OCI-LY7 (cell line): ENCODE measurements around the gene WIZ. TPM values are rescaled to one million over a fixed set of nuclear protein-coding genes. Genes with fewer than 3 reads are reported as not detected.

Experiments
- BruUV-seq: library from RNA; stranded (reverse); fragments of 400-500 nt; replicated peaks from 2 replicates; lab custom pipeline; 2021; lab: Mats Ljungman, UMichigan
- CTCF ChIA-PET: fragments of 300-600 bp; sonication (Branson Sonifier 250); formaldehyde crosslinking; loops from one replicate; lab custom pipeline; 2022; ENCODE audit warnings: antibody characterized with exemption; ENCODE audit not compliant: unreplicated experiment; lab: Charles Lee
- POLR2A ChIA-PET: fragments of 300-600 bp; sonication (Branson Sonifier 250); formaldehyde crosslinking; loops from one replicate; lab custom pipeline; 2022; ENCODE audit warnings: antibody characterized with exemption; lab: Charles Lee
- DNase-seq: peaks from one replicate; pipeline ENCODE4 v3.0.0-alpha.2; 2015; ENCODE audit warnings: low spot score
- H2AFZ ChIP-seq: fragments of 200-600 bp; sonication (generic), shearing (Covaris generic); 2 replicates; pipeline ENCODE4 v1.6.1; 2014; ENCODE audit warnings: mild to moderate bottlenecking, antibody characterized with exemption, low read length, moderate library complexity
- H3K27ac ChIP-seq: fragments of 200-600 bp; sonication (generic); 2 replicates; pipeline ENCODE4 v1.5.1; 2014; ENCODE audit warnings: mixed run types, low read depth, mild to moderate bottlenecking, moderate library complexity, low read length, inconsistent platforms; ENCODE audit not compliant: poor library complexity, severe bottlenecking
- H3K36me3 ChIP-seq: fragments of 200-600 bp; sonication (generic); 2 replicates; pipeline ENCODE4 v1.6.1; 2014; ENCODE audit warnings: mild to moderate bottlenecking, antibody characterized with exemption, low read length, moderate library complexity, mixed read lengths; ENCODE audit not compliant: insufficient read depth
- H3K4me1 ChIP-seq: fragments of 200-600 bp; sonication (generic); 2 replicates; pipeline ENCODE4 v1.5.1; 2014; ENCODE audit warnings: mild to moderate bottlenecking, low read length; ENCODE audit not compliant: insufficient read depth, poor library complexity, severe bottlenecking
- H3K4me2 ChIP-seq: fragments of 200-600 bp; sonication (generic); 2 replicates; pipeline ENCODE4 v1.6.1; 2014; ENCODE audit warnings: mild to moderate bottlenecking, low read length
- H3K4me3 ChIP-seq: fragments of 200-600 bp; sonication (generic); 2 replicates; pipeline ENCODE4 v1.5.1; 2014; ENCODE audit warnings: mild to moderate bottlenecking, low read depth, low read length; ENCODE audit not compliant: poor library complexity, severe bottlenecking
- H3K79me2 ChIP-seq: fragments of 200-600 bp; sonication (generic); 2 replicates; pipeline ENCODE4 v1.6.1; 2016; ENCODE audit warnings: low read depth, mild to moderate bottlenecking, low read length, moderate library complexity, mixed read lengths; ENCODE audit not compliant: insufficient read depth
- H3K9me2 ChIP-seq: fragments of 200-600 bp; sonication (generic); 2 replicates; pipeline ENCODE4 v1.6.1; 2016; ENCODE audit warnings: mild to moderate bottlenecking, low read length, mixed read lengths; ENCODE audit not compliant: insufficient read depth
- H3K9me3 ChIP-seq: fragments of 200-600 bp; sonication (generic); 2 replicates; pipeline ENCODE4 v1.6.1; 2014; ENCODE audit warnings: mild to moderate bottlenecking, mixed run types, low read length, mixed read lengths
- H4K20me1 ChIP-seq: fragments of 200-600 bp; sonication (generic); 2 replicates; pipeline ENCODE4 v1.6.1; 2014; ENCODE audit warnings: mild to moderate bottlenecking, antibody characterized with exemption, low read length, moderate library complexity, mixed read lengths; ENCODE audit not compliant: insufficient read depth
- EZH2phosphoT487 ChIP-seq: fragments of 200-600 bp; sonication (generic); IDR thresholded peaks from 2 replicates; pipeline ENCODE4 v1.6.1; 2018; ENCODE audit warnings: low read depth, borderline replicate concordance, mild to moderate bottlenecking, mixed run types, antibody characterized with exemption, low read length, moderate library complexity, mixed read lengths
- intact Hi-C: fragments of 100-400 bp; cut with micrococcal nuclease; formaldehyde crosslinking; loops from one replicate; pipeline ENCODE4 v1.10.0; 2022; ENCODE audit not compliant: unreplicated experiment
- total RNA-seq, 2 experiments: library from RNA; depleted of rRNA in 1 of 2; stranded (reverse); fragments of >200 nt in 1 of 2; shearing (Covaris generic) in 1 of 2; gene quantifications; 2 replicates each; pipeline ENCODE4 v1.2.3, GENCODE V29; 2014 to 2022
- TF ChIP-seq, protein P1 (sequence below): fragments of 200-600 bp; sonication (generic); conservative IDR thresholded peaks from 2 replicates; pipeline ENCODE4 v1.5.1; 2014; ENCODE audit warnings: mild to moderate bottlenecking, antibody characterized with exemption, low read length, moderate library complexity, mixed read lengths

Gene WIZ
- total RNA-seq, 2 experiments from 2014 or later, result 16.4 to 35.9 TPM

DNA sequence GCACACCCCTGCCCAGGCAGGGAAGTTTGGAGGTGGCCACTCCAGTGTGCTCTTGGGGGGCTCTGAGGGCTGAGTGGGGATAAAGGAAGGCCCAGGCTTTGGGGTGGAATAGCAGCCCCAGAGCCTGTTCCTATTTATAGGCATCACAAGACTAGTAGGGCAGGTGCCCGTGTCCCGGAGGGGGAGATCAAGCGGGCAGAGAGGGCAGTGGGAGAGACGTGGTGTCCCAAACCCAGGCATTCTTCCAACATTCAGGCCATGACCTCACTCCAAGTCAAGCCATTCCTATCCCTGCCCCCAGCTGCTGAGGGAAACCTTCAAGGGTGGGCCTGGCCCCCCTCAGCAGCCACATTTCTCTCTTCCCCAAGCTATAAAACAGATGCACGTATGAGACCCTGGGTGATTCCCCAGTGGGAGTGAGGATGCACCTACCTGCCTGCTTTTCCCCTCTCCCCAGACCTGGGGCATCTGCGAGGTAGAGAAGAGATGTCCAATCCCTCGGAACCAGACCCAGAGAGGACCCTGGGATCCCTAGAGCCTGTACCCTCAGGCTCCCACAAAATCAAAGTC is 3.9 kb downstream of the WIZ start:
- peaks cover 9% of the 10 kb centered on the region for H3K4me1 ChIP-seq
- no peaks in the 10 kb centered on the region for H3K36me3 ChIP-seq
- no peak overlapping the region for H3K4me2 ChIP-seq
- no peaks in the 10 kb centered on the region for H3K79me2 ChIP-seq
- H3K4me3 ChIP-seq, result no peak overlapping the region
- no peak for TF ChIP-seq EZH2phosphoT487
- TF ChIP-seq, protein P1, sequence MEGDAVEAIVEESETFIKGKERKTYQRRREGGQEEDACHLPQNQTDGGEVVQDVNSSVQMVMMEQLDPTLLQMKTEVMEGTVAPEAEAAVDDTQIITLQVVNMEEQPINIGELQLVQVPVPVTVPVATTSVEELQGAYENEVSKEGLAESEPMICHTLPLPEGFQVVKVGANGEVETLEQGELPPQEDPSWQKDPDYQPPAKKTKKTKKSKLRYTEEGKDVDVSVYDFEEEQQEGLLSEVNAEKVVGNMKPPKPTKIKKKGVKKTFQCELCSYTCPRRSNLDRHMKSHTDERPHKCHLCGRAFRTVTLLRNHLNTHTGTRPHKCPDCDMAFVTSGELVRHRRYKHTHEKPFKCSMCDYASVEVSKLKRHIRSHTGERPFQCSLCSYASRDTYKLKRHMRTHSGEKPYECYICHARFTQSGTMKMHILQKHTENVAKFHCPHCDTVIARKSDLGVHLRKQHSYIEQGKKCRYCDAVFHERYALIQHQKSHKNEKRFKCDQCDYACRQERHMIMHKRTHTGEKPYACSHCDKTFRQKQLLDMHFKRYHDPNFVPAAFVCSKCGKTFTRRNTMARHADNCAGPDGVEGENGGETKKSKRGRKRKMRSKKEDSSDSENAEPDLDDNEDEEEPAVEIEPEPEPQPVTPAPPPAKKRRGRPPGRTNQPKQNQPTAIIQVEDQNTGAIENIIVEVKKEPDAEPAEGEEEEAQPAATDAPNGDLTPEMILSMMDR, result no peak
- H3K27ac ChIP-seq, result no peak overlapping the region
- no peak overlapping the region for H2AFZ ChIP-seq
- POLR2A ChIA-PET, result no interaction called here
- BruUV-seq, result no TSS peak
- DNase-seq, result no peak
- no peaks in the 10 kb centered on the region for H4K20me1 ChIP-seq
- intact Hi-C loops, result no loop called here
- no peaks in the 10 kb centered on the region for H3K9me2 ChIP-seq
- H3K9me3 ChIP-seq, result no peaks in the 10 kb centered on the region
- CTCF ChIA-PET, result no interaction called here

DNA sequence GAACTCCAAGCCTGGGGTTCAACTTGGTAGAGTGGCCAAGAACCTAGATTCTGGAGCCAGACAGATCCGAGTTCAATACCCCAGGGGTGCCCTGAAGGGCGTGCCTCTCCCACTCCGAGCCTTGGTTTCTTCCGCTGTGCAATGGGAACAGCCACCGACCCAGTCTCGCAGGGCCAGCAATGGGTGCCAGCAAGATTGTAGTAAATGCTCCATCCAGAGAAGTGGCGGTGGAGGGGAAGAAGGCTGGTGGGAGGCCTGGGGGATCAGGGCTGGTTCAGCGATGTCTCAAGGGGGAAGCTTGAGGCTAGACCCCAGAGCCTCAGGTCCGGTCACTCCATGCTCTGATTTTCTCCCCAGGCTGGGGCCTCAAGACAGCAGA is 4.5 kb downstream of the WIZ start:
- H3K9me3 ChIP-seq, result no peaks in the 10 kb centered on the region
- no peak for DNase-seq
- H2AFZ ChIP-seq, result no peak overlapping the region
- no peaks in the 10 kb centered on the region for H3K79me2 ChIP-seq
- intact Hi-C loops, result no loop called here
- H3K9me2 ChIP-seq, result no peaks in the 10 kb centered on the region
- H4K20me1 ChIP-seq, result no peaks in the 10 kb centered on the region
- no peak overlapping the region for H3K4me3 ChIP-seq
- H3K36me3 ChIP-seq, result no peaks in the 10 kb centered on the region
- TF ChIP-seq, protein P1, result no peak
- TF ChIP-seq EZH2phosphoT487, result no peak
- H3K4me1 ChIP-seq, result peaks cover 9% of the 10 kb centered on the region
- ChIA-PET POLR2A (no interaction called here), CTCF (no interaction called here)
- H3K27ac ChIP-seq, result no peak overlapping the region
- BruUV-seq, result no TSS peak
- H3K4me2 ChIP-seq, result no peak overlapping the region

DNA sequence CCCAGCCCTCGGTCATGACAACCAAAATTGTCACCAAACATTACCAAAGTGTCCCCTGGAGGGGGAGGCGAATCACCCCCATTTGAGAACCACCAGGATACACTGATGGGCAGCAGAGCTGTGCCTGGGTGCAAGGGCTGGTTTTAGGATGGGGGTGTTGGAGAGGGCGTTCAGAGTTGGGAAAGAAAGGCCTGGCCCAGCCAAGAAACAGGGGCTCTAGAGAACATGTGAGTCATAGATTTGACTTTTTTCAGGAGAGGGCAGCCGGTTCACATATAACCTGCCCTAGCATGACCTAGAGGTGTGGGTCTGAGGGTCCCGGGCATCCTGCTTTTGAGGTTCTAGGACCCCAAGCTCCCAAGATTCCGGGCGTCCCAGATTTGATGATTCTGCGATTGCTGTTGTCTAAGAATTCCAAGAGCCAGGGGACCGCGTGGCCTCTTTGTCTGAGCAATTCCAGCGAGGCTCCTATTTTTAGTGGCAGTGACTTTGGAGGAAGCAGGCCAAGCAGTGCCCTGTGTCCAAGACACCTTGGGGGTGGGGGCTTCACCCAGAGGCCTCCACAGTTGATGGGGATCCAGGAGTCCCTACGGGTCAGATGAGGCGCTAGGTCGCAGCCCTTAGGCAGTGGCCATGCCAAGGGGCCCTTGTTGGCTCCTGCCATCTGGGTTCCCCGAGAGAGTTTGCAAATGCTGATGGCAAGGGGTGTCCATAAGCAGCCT is 5.1 kb downstream of the WIZ start:
- H4K20me1 ChIP-seq, result no peaks in the 10 kb centered on the region
- POLR2A ChIA-PET, result no interaction called here
- CTCF ChIA-PET, result no interaction called here

More for the DNA sequence above, 5.1 kb downstream of the WIZ start:
- intact Hi-C loops, result no loop called here
- H3K9me2 ChIP-seq, result no peaks in the 10 kb centered on the region
- no peak overlapping the region for H2AFZ ChIP-seq
- H3K9me3 ChIP-seq, result no peaks in the 10 kb centered on the region
- no peaks in the 10 kb centered on the region for H3K36me3 ChIP-seq
- no peak overlapping the region for H3K27ac ChIP-seq
- peaks cover 9% of the 10 kb centered on the region for H3K4me1 ChIP-seq
- H3K4me3 ChIP-seq, result no peak overlapping the region
- no peak overlapping the region for H3K4me2 ChIP-seq
- no peaks in the 10 kb centered on the region for H3K79me2 ChIP-seq
- TF ChIP-seq, protein P1, result no peak
- TF ChIP-seq EZH2phosphoT487, result no peak
- DNase-seq, result no peak
- BruUV-seq, result no TSS peak
